OCI-LY7 (cell line): Measurements from ENCODE around the gene NDST4. TPM values are rescaled to one million over a fixed set of nuclear protein-coding genes. Genes with fewer than 3 reads are reported as not detected.

Experiments used
- BruUV-seq: library from RNA; stranded (reverse); fragments of 400-500 nt; replicated peaks from 2 replicates; lab custom pipeline; 2021; lab: Mats Ljungman, UMichigan
- CTCF ChIA-PET: fragments of 300-600 bp; sonication (Branson Sonifier 250); formaldehyde crosslinking; loops from one replicate; lab custom pipeline; 2022; ENCODE audit warnings: antibody characterized with exemption; ENCODE audit not compliant: unreplicated experiment; lab: Charles Lee
- POLR2A ChIA-PET: fragments of 300-600 bp; sonication (Branson Sonifier 250); formaldehyde crosslinking; loops from one replicate; lab custom pipeline; 2022; ENCODE audit warnings: antibody characterized with exemption; lab: Charles Lee
- DNase-seq: peaks from one replicate; pipeline ENCODE4 v3.0.0-alpha.2; 2015; ENCODE audit warnings: low spot score
- H2AFZ ChIP-seq: fragments of 200-600 bp; sonication (generic), shearing (Covaris generic); 2 replicates; pipeline ENCODE4 v1.6.1; 2014; ENCODE audit warnings: mild to moderate bottlenecking, antibody characterized with exemption, low read length, moderate library complexity
- H3K27ac ChIP-seq: fragments of 200-600 bp; sonication (generic); 2 replicates; pipeline ENCODE4 v1.5.1; 2014; ENCODE audit warnings: mixed run types, low read depth, mild to moderate bottlenecking, moderate library complexity, low read length, inconsistent platforms; ENCODE audit not compliant: poor library complexity, severe bottlenecking
- H3K36me3 ChIP-seq: fragments of 200-600 bp; sonication (generic); 2 replicates; pipeline ENCODE4 v1.6.1; 2014; ENCODE audit warnings: mild to moderate bottlenecking, antibody characterized with exemption, low read length, moderate library complexity, mixed read lengths; ENCODE audit not compliant: insufficient read depth
- H3K4me1 ChIP-seq: fragments of 200-600 bp; sonication (generic); 2 replicates; pipeline ENCODE4 v1.5.1; 2014; ENCODE audit warnings: mild to moderate bottlenecking, low read length; ENCODE audit not compliant: insufficient read depth, poor library complexity, severe bottlenecking
- H3K4me2 ChIP-seq: fragments of 200-600 bp; sonication (generic); 2 replicates; pipeline ENCODE4 v1.6.1; 2014; ENCODE audit warnings: mild to moderate bottlenecking, low read length
- H3K4me3 ChIP-seq: fragments of 200-600 bp; sonication (generic); 2 replicates; pipeline ENCODE4 v1.5.1; 2014; ENCODE audit warnings: mild to moderate bottlenecking, low read depth, low read length; ENCODE audit not compliant: poor library complexity, severe bottlenecking
- H3K79me2 ChIP-seq: fragments of 200-600 bp; sonication (generic); 2 replicates; pipeline ENCODE4 v1.6.1; 2016; ENCODE audit warnings: low read depth, mild to moderate bottlenecking, low read length, moderate library complexity, mixed read lengths; ENCODE audit not compliant: insufficient read depth
- H3K9me2 ChIP-seq: fragments of 200-600 bp; sonication (generic); 2 replicates; pipeline ENCODE4 v1.6.1; 2016; ENCODE audit warnings: mild to moderate bottlenecking, low read length, mixed read lengths; ENCODE audit not compliant: insufficient read depth
- H3K9me3 ChIP-seq: fragments of 200-600 bp; sonication (generic); 2 replicates; pipeline ENCODE4 v1.6.1; 2014; ENCODE audit warnings: mild to moderate bottlenecking, mixed run types, low read length, mixed read lengths
- H4K20me1 ChIP-seq: fragments of 200-600 bp; sonication (generic); 2 replicates; pipeline ENCODE4 v1.6.1; 2014; ENCODE audit warnings: mild to moderate bottlenecking, antibody characterized with exemption, low read length, moderate library complexity, mixed read lengths; ENCODE audit not compliant: insufficient read depth
- CTCF ChIP-seq: fragments of 200-600 bp; sonication (generic); conservative IDR thresholded peaks from 2 replicates; pipeline ENCODE4 v1.5.1; 2014; ENCODE audit warnings: mild to moderate bottlenecking, antibody characterized with exemption, low read length, moderate library complexity, mixed read lengths
- EZH2phosphoT487 ChIP-seq: fragments of 200-600 bp; sonication (generic); IDR thresholded peaks from 2 replicates; pipeline ENCODE4 v1.6.1; 2018; ENCODE audit warnings: low read depth, borderline replicate concordance, mild to moderate bottlenecking, mixed run types, antibody characterized with exemption, low read length, moderate library complexity, mixed read lengths
- intact Hi-C: fragments of 100-400 bp; cut with micrococcal nuclease; formaldehyde crosslinking; loops from one replicate; pipeline ENCODE4 v1.10.0; 2022; ENCODE audit not compliant: unreplicated experiment
- total RNA-seq, 2 experiments: library from RNA; depleted of rRNA in 1 of 2; stranded (reverse); fragments of >200 nt in 1 of 2; shearing (Covaris generic) in 1 of 2; gene quantifications; 2 replicates each; pipeline ENCODE4 v1.2.3, GENCODE V29; 2014 to 2022

The NDST4 gene
- total RNA-seq, 2 experiments from 2014 or later: not detected

- Histone ChIP-seq H3K4me1 (no peaks in the 10 kb centered on the region), H3K4me2 (no peak overlapping the region), H3K9me3 (no peaks in the 10 kb centered on the region), H3K79me2 (no peaks in the 10 kb centered on the region), H3K4me3 (no peak overlapping the region), H2AFZ (no peak overlapping the region), H3K36me3 (no peaks in the 10 kb centered on the region), H4K20me1 (no peaks in the 10 kb centered on the region), H3K9me2 (no peaks in the 10 kb centered on the region), H3K27ac (no peak overlapping the region)
- no TSS peak for BruUV-seq
- POLR2A ChIA-PET: interaction anchor here (0.6 to 2.1 kb wide), 2 partner anchors 12 to 156 kb away, joined by 3 to 5 read pairs; no protein-coding TSS in a partner anchor
- no peak for DNase-seq
- intact Hi-C loops: no loop called here
- TF ChIP-seq CTCF: no peak
- no peak for TF ChIP-seq EZH2phosphoT487
- CTCF ChIA-PET: no interaction called here
Measured at GRCh38 chr4:114886761-114887160, 226.7 kb downstream of the NDST4 start.

- intact Hi-C loops: no loop called here
- Histone ChIP-seq H3K4me2 (no peak overlapping the region), H3K4me1 (no peaks in the 10 kb centered on the region), H3K9me2 (no peaks in the 10 kb centered on the region), H3K27ac (no peak overlapping the region), H3K9me3 (no peaks in the 10 kb centered on the region), H3K79me2 (no peaks in the 10 kb centered on the region), H3K4me3 (no peak overlapping the region), H4K20me1 (no peaks in the 10 kb centered on the region), H3K36me3 (no peaks in the 10 kb centered on the region), H2AFZ (no peak overlapping the region)
- TF ChIP-seq EZH2phosphoT487: no peak
- no peak for TF ChIP-seq CTCF
- POLR2A ChIA-PET: no interaction called here
- BruUV-seq: no TSS peak
- CTCF ChIA-PET: no interaction called here
- no peak for DNase-seq
Measured at GRCh38 chr4:114883641-114884040, 229.8 kb downstream of the NDST4 start.

- ChIA-PET POLR2A (no interaction called here), CTCF (no interaction called here)
- H3K36me3 ChIP-seq: no peaks in the 10 kb centered on the region
- H3K9me3 ChIP-seq: no peaks in the 10 kb centered on the region
- H3K4me3 ChIP-seq: no peak overlapping the region
- DNase-seq: no peak
- no peak overlapping the region for H3K27ac ChIP-seq
- no peaks in the 10 kb centered on the region for H3K79me2 ChIP-seq
- no peak overlapping the region for H2AFZ ChIP-seq
- intact Hi-C loops: no loop called here
- TF ChIP-seq CTCF (no peak), EZH2phosphoT487 (no peak)
- H4K20me1 ChIP-seq: no peaks in the 10 kb centered on the region
- no peaks in the 10 kb centered on the region for H3K4me1 ChIP-seq
- H3K4me2 ChIP-seq: no peak overlapping the region
- BruUV-seq: no TSS peak
- H3K9me2 ChIP-seq: no peaks in the 10 kb centered on the region
Measured at GRCh38 chr4:114879916-114880669, 233.3 kb downstream of the NDST4 start.
